Central memory CD8-positive, alpha-beta T cell (primary cell): ENCODE results near the gene CBX7.

ENCODE experiments used
- ATAC-seq: fragments of 150-1000 bp; cut with Tn5 transposase; replicated peaks from 2 replicates; pipeline ENCODE4 v1.10.0; 2022; ENCODE audit warnings: mild to moderate bottlenecking, moderate FRiP score, moderate number of reproducible peaks; ENCODE audit not compliant: poor library complexity, severe bottlenecking; ENCODE audit errors: extremely low read depth
- DNase-seq, 2 donors: peaks; one replicate each; pipeline ENCODE4 v3.0.0; 2021; ENCODE audit warnings: low spot score in 2 of 2
- H3K27ac Mint-ChIP-seq: one replicate; pipeline ENCODE4 v1.8.0; 2022; ENCODE audit warnings: low read depth, mild to moderate bottlenecking, moderate library complexity, mixed read lengths
- H3K27me3 Mint-ChIP-seq: one replicate; pipeline ENCODE4 v1.8.0; 2022; ENCODE audit warnings: mixed read lengths
- H3K36me3 Mint-ChIP-seq: one replicate; pipeline ENCODE4 v1.8.0; 2022; ENCODE audit warnings: mild to moderate bottlenecking, moderate library complexity, mixed read lengths; ENCODE audit not compliant: insufficient read depth
- H3K4me1 Mint-ChIP-seq: one replicate; pipeline ENCODE4 v1.8.0; 2022; ENCODE audit warnings: mixed read lengths
- H3K4me3 Mint-ChIP-seq: one replicate; pipeline ENCODE4 v1.8.0; 2022; ENCODE audit warnings: mild to moderate bottlenecking, moderate library complexity, mixed read lengths
- H3K9me3 Mint-ChIP-seq: one replicate; pipeline ENCODE4 v1.8.0; 2022; ENCODE audit warnings: mixed read lengths

Gene CBX7

DNA sequence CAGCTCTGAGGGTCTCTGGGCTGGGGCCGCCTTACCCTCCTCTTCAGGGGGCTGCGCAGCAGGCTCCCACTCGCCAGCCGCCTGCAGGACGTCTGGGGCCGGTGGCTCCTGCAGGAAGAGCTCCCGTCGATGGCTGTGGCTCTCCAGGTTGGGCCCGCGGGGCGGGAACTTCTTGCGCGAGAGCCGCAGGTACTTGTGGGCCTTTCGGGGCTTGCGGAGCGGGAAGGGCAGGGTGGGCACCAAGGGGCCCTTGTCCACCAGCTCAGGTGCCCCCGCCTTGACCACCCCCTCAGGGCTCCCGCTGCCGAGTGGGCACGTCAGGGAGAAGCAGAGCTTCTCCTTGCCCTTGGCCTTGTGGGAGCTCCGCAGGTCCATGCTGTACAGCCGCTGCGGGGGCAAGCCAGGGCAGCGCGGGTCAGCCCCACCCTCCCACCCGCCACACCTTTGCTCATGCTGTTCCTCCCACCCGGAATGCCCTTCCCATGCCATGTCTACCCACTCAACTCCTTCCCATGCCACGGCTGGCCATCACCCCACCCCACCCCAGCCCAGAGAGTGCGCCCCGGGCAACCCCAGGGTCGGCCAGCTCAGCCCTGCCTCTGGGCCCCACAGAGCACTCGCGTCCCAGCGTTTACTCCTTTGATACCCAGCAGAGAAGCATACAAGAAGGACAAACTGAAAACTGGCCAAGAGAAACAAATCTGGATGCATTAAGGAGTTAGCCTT is 18.0 kb downstream of the CBX7 start:
- H3K4me1 Mint-ChIP-seq: peaks cover 5% of the 10 kb centered on the region
- H3K36me3 Mint-ChIP-seq: peaks cover 16% of the 10 kb centered on the region
- DNase-seq (no peak), ATAC-seq (no peak)
- H3K4me3 Mint-ChIP-seq: no peak overlapping the region
- H3K27me3 Mint-ChIP-seq: no peaks in the 10 kb centered on the region
- H3K9me3 Mint-ChIP-seq: no peaks in the 10 kb centered on the region
- peak overlapping the region; percentile 46 for H3K27ac Mint-ChIP-seq

GRCh38 chr22:39133871-39134270 is 18.6 kb downstream of the CBX7 start:
- H3K27ac Mint-ChIP-seq: peak overlapping the region; percentile 46
- peaks cover 16% of the 10 kb centered on the region for H3K36me3 Mint-ChIP-seq
- H3K4me3 Mint-ChIP-seq: no peak overlapping the region
- H3K4me1 Mint-ChIP-seq: peaks cover 7% of the 10 kb centered on the region
- DNase-seq (no peak), ATAC-seq (no peak)
- no peaks in the 10 kb centered on the region for H3K27me3 Mint-ChIP-seq
- H3K9me3 Mint-ChIP-seq: no peaks in the 10 kb centered on the region

- peaks cover 16% of the 10 kb centered on the region for H3K36me3 Mint-ChIP-seq
- no peaks in the 10 kb centered on the region for H3K27me3 Mint-ChIP-seq
- DNase-seq (no peak), ATAC-seq (no peak)
- no peak overlapping the region for H3K4me3 Mint-ChIP-seq
- H3K4me1 Mint-ChIP-seq: peaks cover 10% of the 10 kb centered on the region
- no peak overlapping the region for H3K27ac Mint-ChIP-seq
- no peaks in the 10 kb centered on the region for H3K9me3 Mint-ChIP-seq
Observed at GRCh38 chr22:39132871-39133524, 19.5 kb downstream of the CBX7 start.

GRCh38 chr22:39132281-39132680 is 20.2 kb downstream of the CBX7 start:
- H3K27me3 Mint-ChIP-seq: no peaks in the 10 kb centered on the region
- H3K27ac Mint-ChIP-seq: no peak overlapping the region
- no peaks in the 10 kb centered on the region for H3K9me3 Mint-ChIP-seq
- H3K4me3 Mint-ChIP-seq: no peak overlapping the region
- H3K4me1 Mint-ChIP-seq: peaks cover 10% of the 10 kb centered on the region
- DNase-seq (no peak), ATAC-seq (no peak)
- H3K36me3 Mint-ChIP-seq: peaks cover 16% of the 10 kb centered on the region

- peaks cover 10% of the 10 kb centered on the region for H3K4me1 Mint-ChIP-seq
- no peak overlapping the region for H3K4me3 Mint-ChIP-seq
- H3K9me3 Mint-ChIP-seq: no peaks in the 10 kb centered on the region
- H3K27me3 Mint-ChIP-seq: no peaks in the 10 kb centered on the region
- no peak for DNase-seq
- H3K27ac Mint-ChIP-seq: no peak overlapping the region
- no peak for ATAC-seq
- H3K36me3 Mint-ChIP-seq: peaks cover 11% of the 10 kb centered on the region
Observed at GRCh38 chr22:39130892-39131855, 21.3 kb downstream of the CBX7 start.

- Mint-ChIP-seq H3K27ac (no peak overlapping the region), H3K36me3 (peaks cover 9% of the 10 kb centered on the region), H3K4me1 (peaks cover 10% of the 10 kb centered on the region), H3K27me3 (no peaks in the 10 kb centered on the region), H3K4me3 (no peak overlapping the region), H3K9me3 (no peaks in the 10 kb centered on the region)
- ATAC-seq (no peak), DNase-seq (no peak)
Observed at GRCh38 chr22:39130152-39130704, 22.3 kb downstream of the CBX7 start.

DNA sequence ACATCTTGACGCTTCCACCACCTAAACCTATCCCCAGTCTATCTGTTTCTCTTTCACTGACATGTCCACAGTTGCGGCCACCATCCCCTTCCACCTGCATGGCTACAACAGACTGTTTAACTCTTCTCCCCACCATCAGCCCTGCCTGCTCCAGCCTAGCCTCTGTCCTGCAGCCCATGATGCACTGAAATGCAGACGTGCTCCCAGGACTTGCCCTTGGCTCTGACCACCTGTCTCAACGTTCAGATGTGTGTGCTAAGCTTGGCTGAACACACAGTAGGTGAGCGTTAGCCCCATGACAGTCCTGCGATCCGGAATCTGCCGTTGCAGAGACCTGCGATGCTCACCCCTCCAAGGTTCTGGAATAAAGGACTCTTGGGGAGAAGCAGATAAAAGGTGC is 22.7 kb downstream of the CBX7 start:
- peaks cover 10% of the 10 kb centered on the region for H3K4me1 Mint-ChIP-seq
- ATAC-seq (no peak), DNase-seq (no peak)
- H3K4me3 Mint-ChIP-seq: no peak overlapping the region
- H3K27ac Mint-ChIP-seq: no peak overlapping the region
- no peaks in the 10 kb centered on the region for H3K9me3 Mint-ChIP-seq
- H3K27me3 Mint-ChIP-seq: no peaks in the 10 kb centered on the region
- peaks cover 9% of the 10 kb centered on the region for H3K36me3 Mint-ChIP-seq

GRCh38 chr22:39129081-39129480 is 23.4 kb downstream of the CBX7 start:
- H3K27ac Mint-ChIP-seq: peak overlapping the region; percentile 26
- no peak for ATAC-seq
- no peak overlapping the region for H3K4me3 Mint-ChIP-seq
- peaks cover 10% of the 10 kb centered on the region for H3K4me1 Mint-ChIP-seq
- DNase-seq: no peak
- H3K36me3 Mint-ChIP-seq: peaks cover 9% of the 10 kb centered on the region
- no peaks in the 10 kb centered on the region for H3K9me3 Mint-ChIP-seq
- no peaks in the 10 kb centered on the region for H3K27me3 Mint-ChIP-seq

DNA sequence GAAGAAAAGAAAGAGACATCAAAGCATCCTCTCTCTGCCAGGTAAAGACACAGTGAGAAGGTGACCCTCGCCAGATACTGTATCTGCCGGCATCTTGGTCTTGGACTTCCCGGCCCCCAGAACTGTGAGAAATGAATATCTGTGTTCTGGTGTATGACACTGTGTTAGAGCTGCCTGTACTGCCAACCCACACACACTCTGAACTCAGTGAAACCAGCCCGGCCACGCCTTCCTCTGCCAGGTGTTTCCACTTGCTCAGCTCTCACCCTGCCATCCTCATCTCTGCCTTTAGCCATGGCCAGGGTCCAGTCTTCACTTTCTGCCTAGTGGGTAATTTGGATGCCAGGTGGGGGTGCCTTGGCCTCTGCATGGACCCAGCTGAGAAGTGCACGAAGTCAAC is 24.0 kb downstream of the CBX7 start:
- Mint-ChIP-seq H3K9me3 (no peaks in the 10 kb centered on the region), H3K27ac (no peak overlapping the region), H3K27me3 (no peaks in the 10 kb centered on the region), H3K4me3 (no peak overlapping the region), H3K36me3 (peaks cover 9% of the 10 kb centered on the region), H3K4me1 (peaks cover 10% of the 10 kb centered on the region)
- ATAC-seq (no peak), DNase-seq (no peak)

GRCh38 chr22:39125622-39126021 is 26.9 kb downstream of the CBX7 start:
- ATAC-seq: no peak
- no peak for DNase-seq
- Mint-ChIP-seq H3K9me3 (no peaks in the 10 kb centered on the region), H3K4me3 (no peak overlapping the region), H3K27ac (no peak overlapping the region), H3K4me1 (peaks cover 14% of the 10 kb centered on the region), H3K36me3 (peaks cover 2% of the 10 kb centered on the region), H3K27me3 (no peaks in the 10 kb centered on the region)

GRCh38 chr22:39123751-39124581 is 28.5 kb downstream of the CBX7 start:
- Mint-ChIP-seq H3K27ac (peak overlapping the region; percentile 70), H3K9me3 (no peaks in the 10 kb centered on the region), H3K36me3 (peaks cover 3% of the 10 kb centered on the region), H3K4me3 (no peak overlapping the region), H3K4me1 (peaks cover 15% of the 10 kb centered on the region), H3K27me3 (no peaks in the 10 kb centered on the region)
- no peak for ATAC-seq
- no peak for DNase-seq
